Astrocyte of the cerebellum (primary cell): ENCODE results near the gene DPYSL4.

Experiments used
- DNase-seq: peaks from one replicate; pipeline ENCODE4 v3.0.0-alpha.2; 2011; ENCODE audit warnings: low read depth
- H3K4me3 ChIP-seq: 2 replicates; pipeline ENCODE4 v1.5.1; 2011; ENCODE audit warnings: mild to moderate bottlenecking, low read depth, low read length, moderate library complexity
- in situ Hi-C: cut with HindIII; loops from 2 replicates; pipeline ENCODE4 v1.10.0; 2017; ENCODE audit warnings: low sequenced_read_pairs
- TF ChIP-seq, protein P1 (sequence below): IDR thresholded peaks from 2 replicates; pipeline ENCODE4 v1.5.1; 2012; ENCODE audit warnings: low read length, low read depth, moderate library complexity, mild to moderate bottlenecking; ENCODE audit errors: missing control alignments

DPYSL4 gene

DNA sequence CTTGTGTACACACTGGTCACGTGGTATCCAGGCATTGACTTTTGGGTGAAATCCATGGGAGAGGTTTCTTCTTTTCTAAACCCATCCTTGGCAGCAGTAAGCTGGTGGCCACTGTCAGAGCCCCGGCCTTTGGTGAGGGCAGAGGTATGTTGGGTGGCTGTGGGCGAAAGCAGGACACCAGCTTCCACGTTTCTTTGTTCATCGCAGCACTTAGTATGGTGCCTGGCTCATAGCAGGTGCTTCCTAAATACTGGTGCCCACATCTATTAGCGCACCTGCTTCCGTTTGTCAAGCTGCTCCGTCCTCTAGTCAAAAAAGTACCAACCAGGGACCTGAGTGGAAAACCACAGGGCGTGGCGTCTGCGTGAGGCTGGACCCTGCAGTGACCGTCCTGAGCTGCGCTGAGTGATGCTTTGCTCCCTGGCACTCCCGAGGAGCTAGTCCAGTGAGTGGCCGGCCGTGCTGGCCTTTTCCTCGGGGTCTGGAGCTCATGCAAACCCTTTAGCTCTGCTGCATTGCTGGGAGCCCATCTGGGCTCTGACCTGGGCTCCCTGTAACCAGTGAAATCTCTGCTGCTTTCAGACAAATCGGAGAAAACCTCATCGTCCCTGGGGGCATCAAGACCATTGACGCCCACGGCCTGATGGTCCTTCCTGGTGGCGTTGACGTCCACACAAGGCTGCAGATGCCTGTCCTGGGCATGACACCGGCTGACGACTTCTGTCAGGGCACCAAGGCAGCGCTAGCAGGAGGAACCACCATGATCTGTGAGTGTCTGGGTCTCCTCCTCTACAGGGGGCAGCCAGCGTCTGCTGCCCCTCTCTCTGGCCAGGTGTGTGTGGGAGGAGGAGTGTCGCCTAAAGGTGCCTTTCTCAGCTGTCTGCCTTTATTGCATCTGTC is 5.6 kb downstream of the DPYSL4 start:
- H3K4me3 ChIP-seq = no peak overlapping the region
- no peak for DNase-seq
- in situ Hi-C loops = no loop called here
- TF ChIP-seq, protein P1, sequence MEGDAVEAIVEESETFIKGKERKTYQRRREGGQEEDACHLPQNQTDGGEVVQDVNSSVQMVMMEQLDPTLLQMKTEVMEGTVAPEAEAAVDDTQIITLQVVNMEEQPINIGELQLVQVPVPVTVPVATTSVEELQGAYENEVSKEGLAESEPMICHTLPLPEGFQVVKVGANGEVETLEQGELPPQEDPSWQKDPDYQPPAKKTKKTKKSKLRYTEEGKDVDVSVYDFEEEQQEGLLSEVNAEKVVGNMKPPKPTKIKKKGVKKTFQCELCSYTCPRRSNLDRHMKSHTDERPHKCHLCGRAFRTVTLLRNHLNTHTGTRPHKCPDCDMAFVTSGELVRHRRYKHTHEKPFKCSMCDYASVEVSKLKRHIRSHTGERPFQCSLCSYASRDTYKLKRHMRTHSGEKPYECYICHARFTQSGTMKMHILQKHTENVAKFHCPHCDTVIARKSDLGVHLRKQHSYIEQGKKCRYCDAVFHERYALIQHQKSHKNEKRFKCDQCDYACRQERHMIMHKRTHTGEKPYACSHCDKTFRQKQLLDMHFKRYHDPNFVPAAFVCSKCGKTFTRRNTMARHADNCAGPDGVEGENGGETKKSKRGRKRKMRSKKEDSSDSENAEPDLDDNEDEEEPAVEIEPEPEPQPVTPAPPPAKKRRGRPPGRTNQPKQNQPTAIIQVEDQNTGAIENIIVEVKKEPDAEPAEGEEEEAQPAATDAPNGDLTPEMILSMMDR = no peak

DNA sequence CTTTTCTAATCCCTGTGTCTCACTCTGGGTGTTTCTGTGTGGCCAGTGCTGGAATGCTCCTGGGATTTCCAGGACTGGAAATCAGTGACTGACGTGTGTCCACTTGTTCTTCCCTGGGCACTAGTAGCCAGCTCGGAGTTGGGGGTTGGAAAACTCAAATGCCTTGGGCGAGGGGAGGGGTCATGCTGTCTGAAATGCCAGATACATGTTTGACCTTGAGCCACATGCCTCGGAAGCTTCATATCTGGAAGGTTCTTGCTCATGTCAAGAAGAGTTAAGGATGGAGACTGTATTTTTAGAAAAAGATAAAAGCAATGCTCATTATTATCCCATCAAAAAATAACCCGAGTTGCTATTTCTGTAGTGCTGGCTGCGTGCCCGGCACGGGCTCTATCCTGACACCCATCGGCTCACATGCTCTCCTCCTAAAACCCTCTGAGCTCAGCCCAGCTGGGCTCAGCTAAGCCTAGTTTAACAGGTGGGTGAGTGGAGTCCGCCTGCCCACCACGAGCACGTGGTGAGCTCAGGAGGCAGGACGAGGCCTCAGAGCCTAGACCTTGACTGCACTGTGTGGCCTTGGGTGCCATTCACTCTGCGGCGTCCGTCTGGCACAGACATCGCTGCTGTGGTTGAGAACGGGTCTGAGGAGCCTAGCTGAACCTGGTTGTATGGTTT is 6.4 kb downstream of the DPYSL4 start:
- in situ Hi-C loops = no loop called here
- DNase-seq = no peak
- no peak overlapping the region for H3K4me3 ChIP-seq
- TF ChIP-seq, protein P1 = no peak

DNA sequence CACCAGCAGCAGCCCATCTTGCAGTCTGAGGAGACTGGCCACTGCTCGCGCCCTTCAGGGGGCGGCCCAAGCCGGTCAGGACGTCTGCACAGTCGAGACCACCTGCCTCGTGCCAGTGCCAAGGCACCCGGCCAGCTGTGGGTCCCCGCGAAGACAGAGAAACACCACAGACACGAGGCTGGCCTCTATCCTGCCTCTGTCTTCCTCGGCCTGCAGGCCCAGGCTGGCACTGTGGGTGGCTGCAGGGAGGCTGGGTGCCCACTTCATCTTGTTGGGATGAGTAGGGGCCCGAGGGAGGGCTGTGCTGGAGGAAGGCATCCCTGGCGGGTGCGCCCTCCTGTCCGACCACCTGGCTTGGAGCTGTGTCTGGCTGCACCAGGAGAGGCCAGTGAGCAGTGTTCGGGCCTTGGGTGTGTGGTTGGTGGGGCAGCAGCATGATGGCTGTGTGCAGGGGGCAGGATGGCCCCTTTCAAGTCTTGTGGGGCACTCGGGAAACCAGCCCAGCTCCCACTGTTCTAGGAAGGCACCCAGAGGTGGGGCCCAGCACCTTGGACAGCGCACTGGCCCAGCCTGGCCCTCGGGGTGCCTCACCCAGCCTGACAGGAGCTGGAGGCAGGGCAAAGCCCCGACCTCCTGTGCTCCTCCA is 7.3 kb downstream of the DPYSL4 start:
- in situ Hi-C loops = no loop called here
- TF ChIP-seq, protein P1 = no peak
- DNase-seq = no peak
- H3K4me3 ChIP-seq = no peak overlapping the region

DNA sequence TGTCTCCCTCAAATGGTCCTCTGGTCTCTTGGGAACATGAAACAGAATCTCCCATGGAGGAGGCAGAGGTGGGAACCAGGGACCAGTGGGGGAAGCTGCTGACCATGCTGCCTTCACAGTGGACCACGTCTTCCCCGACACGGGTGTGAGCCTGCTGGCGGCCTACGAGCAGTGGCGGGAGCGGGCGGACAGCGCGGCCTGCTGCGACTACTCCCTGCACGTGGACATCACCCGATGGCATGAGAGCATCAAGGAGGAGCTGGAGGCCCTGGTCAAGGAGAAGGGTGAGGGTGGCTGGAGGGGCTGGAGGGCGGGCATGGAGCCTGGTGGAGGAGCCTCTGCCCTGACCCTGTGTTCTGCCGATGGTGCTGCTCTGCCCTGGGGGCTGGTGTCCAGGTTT is 8.0 kb downstream of the DPYSL4 start:
- DNase-seq = no peak
- H3K4me3 ChIP-seq = no peak overlapping the region
- in situ Hi-C loops = no loop called here
- TF ChIP-seq, protein P1 = no peak

DNA sequence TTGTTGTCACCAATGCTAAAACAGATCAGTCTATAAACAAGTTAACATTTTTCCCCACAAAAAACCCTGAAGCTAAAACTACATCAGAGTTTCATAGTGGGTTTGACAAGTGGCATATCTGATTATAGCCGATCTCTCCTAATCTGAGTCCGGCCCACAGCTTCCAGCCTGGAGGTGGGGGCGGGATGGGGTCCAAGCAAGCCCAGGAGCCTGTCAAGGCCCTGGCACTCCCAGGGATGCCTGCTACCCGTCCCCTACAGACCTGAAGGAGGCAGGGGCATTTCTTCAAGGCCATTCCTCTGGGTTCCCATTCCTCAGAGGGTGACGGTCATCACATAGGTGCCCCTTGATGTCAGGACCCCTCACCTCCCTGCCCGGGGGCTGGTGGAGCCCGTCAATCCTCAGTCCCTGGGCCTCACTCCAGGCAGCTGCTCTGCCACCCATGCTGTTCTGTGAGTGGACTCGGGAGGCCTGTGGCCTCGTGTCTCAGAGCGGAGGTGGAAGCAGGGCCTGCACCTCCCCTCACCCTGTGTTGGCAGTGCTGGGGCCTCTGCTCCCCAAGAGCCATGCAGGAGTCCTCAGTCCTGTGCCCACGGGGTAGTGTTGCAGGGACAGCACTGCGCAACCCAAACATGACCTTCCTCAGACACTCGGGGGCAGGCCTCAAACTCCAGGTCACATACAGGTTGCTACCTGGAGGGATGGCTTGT is 8.8 kb downstream of the DPYSL4 start:
- in situ Hi-C loops = no loop called here
- TF ChIP-seq, protein P1 = no peak
- H3K4me3 ChIP-seq = no peak overlapping the region
- no peak for DNase-seq
